BJ (cell line): ENCODE data around the gene ISLR2. TPM values are rescaled to one million over a fixed set of nuclear protein-coding genes. Genes with fewer than 3 reads are reported as not detected.
A peak's percentile ranks its signal among the peaks of the same experiment; 100 is the strongest.

Experiments used
- CTCF ChIA-PET: fragments of 350-600 bp; formaldehyde crosslinking; extraction: SDS; loops from one replicate; lab custom pipeline; 2021; ENCODE audit warnings: antibody characterized with exemption, inconsistent platforms; lab: Yijun Ruan, JAX
- POLR2A ChIA-PET: fragments of 300-600 bp; sonication (Branson Sonifier 250); formaldehyde crosslinking; extraction: SDS; loops from one replicate; lab custom pipeline; 2021; ENCODE audit warnings: antibody characterized with exemption; lab: Charles Lee
- DNase-seq: peaks from one replicate; pipeline ENCODE4 v3.0.0-alpha.2; 2011; ENCODE audit warnings: low read depth
- H3K27me3 ChIP-seq: 2 replicates; pipeline ENCODE4 v1.6.0; 2011; ENCODE audit warnings: low read length; ENCODE audit not compliant: control insufficient read depth, insufficient read depth
- H3K36me3 ChIP-seq: 2 replicates; pipeline ENCODE4 v1.5.1; 2011; ENCODE audit warnings: low read length; ENCODE audit not compliant: control insufficient read depth, insufficient read depth
- H3K4me3 ChIP-seq: 2 replicates; pipeline ENCODE4 v1.5.1; 2011; ENCODE audit warnings: low read depth, mild to moderate bottlenecking, control low read depth, low read length
- polyA plus RNA-seq: library from polyadenylated mRNA; depleted of rRNA; stranded (reverse); fragments of >200 nt; gene quantifications from 2 replicates; pipeline ENCODE4 v1.2.3, GENCODE V29; 2011
- TF ChIP-seq, protein P1 (sequence below): IDR thresholded peaks from 2 replicates; pipeline ENCODE4 v1.5.1; 2011; ENCODE audit warnings: low read depth, mild to moderate bottlenecking, control low read depth, inconsistent platforms, low read length, moderate library complexity; ENCODE audit not compliant: insufficient read depth

ISLR2 gene
- polyA plus RNA-seq, 1 experiment = 0.02 TPM

DNA sequence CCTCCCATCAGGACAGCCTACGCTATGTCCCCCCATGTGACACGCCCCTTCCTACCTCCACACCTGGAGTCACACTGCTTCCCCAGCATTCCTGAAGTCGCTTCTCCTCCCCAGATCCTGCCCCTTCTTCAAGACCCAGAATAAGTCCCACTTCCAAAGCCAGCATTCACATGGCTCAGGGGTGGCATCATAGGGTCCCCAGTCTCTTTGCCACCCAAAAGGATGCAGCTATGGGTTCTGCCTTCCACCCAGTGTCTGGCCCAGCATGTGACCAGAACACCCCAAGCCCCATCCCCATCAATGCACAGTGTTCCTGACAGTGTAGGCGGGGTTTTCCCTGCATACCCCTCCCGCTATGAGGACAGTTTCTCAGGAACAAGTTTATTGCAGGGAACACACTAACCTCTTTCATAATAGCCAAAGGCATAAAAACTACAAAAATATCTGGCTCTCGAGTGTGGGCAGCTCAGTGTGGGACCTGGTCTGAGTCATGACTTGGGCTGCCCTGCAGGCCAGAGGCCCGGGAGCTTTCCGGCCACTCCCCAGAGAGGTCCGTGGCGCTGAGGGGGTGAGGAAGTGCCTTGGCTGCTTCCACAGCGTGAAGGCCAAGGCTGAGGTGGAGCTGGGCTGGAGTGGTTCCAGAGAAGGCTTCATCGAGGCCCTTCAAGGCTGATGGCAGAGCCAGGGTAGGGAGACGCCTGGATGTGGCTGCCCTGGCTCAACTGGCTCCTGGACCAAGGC, 48.9 kb downstream of the ISLR2 start:
- TF ChIP-seq, protein P1, sequence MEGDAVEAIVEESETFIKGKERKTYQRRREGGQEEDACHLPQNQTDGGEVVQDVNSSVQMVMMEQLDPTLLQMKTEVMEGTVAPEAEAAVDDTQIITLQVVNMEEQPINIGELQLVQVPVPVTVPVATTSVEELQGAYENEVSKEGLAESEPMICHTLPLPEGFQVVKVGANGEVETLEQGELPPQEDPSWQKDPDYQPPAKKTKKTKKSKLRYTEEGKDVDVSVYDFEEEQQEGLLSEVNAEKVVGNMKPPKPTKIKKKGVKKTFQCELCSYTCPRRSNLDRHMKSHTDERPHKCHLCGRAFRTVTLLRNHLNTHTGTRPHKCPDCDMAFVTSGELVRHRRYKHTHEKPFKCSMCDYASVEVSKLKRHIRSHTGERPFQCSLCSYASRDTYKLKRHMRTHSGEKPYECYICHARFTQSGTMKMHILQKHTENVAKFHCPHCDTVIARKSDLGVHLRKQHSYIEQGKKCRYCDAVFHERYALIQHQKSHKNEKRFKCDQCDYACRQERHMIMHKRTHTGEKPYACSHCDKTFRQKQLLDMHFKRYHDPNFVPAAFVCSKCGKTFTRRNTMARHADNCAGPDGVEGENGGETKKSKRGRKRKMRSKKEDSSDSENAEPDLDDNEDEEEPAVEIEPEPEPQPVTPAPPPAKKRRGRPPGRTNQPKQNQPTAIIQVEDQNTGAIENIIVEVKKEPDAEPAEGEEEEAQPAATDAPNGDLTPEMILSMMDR = no peak
- ChIA-PET CTCF (interaction anchor here (0.6 to 2.1 kb wide), 8 partner anchors 12 to 239 kb away, joined by 3 to 7 read pairs (median 3); partner anchors contain the start of gene STRA6), POLR2A (interaction anchor here (0.6 kb wide), 1 partner anchor 425 kb away, joined by 3 read pairs; no protein-coding TSS in a partner anchor)
- peak; percentile 95 for DNase-seq
- H3K4me3 ChIP-seq = no peak overlapping the region
- no peaks in the 10 kb centered on the region for H3K27me3 ChIP-seq
- H3K36me3 ChIP-seq = peaks cover 2% of the 10 kb centered on the region

DNA sequence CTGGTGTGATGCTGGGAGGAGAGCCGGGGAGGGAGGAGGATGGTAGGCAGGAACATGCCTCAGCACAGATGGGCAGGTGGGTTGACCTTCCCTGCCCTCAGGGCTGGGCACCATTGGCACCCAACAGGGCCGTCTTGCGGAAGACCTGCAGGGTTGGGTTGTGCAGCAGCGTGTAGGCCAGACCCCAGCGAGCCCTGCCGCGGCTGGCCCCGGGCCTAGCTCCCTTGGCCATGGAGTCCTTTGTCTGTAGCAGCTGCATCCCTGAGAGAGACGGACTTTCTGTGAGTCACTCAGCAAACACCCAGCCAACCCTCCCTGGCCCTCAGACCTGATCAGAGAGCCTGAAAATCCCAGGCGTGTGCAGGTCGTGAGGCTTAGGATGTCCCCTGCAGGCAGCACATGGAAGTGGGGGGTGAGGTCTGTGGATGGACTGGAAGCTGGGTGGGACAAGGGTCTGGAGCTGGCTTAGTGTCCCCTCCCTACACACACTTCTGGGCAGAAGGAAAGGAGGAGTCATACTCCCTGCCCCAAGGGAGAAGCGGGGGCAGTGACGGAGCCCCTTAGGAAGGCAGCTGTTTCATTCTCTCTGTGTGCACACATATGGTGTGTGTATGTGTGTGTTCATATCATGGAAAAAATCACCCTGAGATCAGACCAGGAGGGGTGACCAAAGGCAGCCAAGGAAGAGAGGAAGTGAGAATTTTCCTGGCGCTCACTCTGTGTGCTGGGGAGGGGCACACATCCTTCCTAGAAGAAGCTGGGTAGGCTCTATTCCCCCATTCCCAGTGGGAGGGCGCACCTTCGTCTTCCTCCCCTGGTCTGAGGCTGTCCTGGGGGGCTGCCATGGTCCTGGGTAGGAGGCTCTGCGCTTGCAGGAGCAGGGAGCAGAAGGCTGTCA, 49.8 kb downstream of the ISLR2 start:
- DNase-seq = no peak
- ChIA-PET POLR2A (interaction anchor here (0.6 kb wide), 1 partner anchor 426 kb away, joined by 3 read pairs; no protein-coding TSS in a partner anchor), CTCF (interaction anchor here (0.6 to 2.1 kb wide), 6 partner anchors 11 to 127 kb away, joined by 3 to 7 read pairs (median 3); partner anchors contain the start of gene STRA6)
- H3K4me3 ChIP-seq = no peak overlapping the region
- H3K27me3 ChIP-seq = no peaks in the 10 kb centered on the region
- TF ChIP-seq, protein P1 = peak; percentile 40; the same call in 1 of the 2 replicates
- H3K36me3 ChIP-seq = peaks cover 2% of the 10 kb centered on the region

- POLR2A ChIA-PET = interaction anchor here (0.6 kb wide), 1 partner anchor 13 kb away, joined by 3 read pairs; no protein-coding TSS in a partner anchor
- TF ChIP-seq, protein P1 = no peak
- CTCF ChIA-PET = interaction anchor here (2.1 kb wide), 1 partner anchor 10 kb away, joined by 7 read pairs; no protein-coding TSS in a partner anchor
- no peak for DNase-seq
- H3K27me3 ChIP-seq = no peaks in the 10 kb centered on the region
- no peak overlapping the region for H3K4me3 ChIP-seq
- peaks cover 2% of the 10 kb centered on the region for H3K36me3 ChIP-seq
These were observed 50.7 kb downstream of the ISLR2 start for GRCh38 chr15:74180881-74181602.

GRCh38 chr15:74182131-74182530, 51.7 kb downstream of the ISLR2 start:
- ChIA-PET POLR2A (no interaction called here), CTCF (no interaction called here)
- no peak for DNase-seq
- TF ChIP-seq, protein P1 = no peak
- Histone ChIP-seq H3K36me3 (peaks cover 2% of the 10 kb centered on the region), H3K27me3 (no peaks in the 10 kb centered on the region), H3K4me3 (no peak overlapping the region)
